ENCODE data around the gene MICU1. TPM values are rescaled to one million over a fixed set of nuclear protein-coding genes. Genes with fewer than 3 reads are reported as not detected.

The MICU1 gene
- total and polyA plus RNA-seq, 12 donors = 34.2 to 54.1 (median 44.3) TPM

DNA sequence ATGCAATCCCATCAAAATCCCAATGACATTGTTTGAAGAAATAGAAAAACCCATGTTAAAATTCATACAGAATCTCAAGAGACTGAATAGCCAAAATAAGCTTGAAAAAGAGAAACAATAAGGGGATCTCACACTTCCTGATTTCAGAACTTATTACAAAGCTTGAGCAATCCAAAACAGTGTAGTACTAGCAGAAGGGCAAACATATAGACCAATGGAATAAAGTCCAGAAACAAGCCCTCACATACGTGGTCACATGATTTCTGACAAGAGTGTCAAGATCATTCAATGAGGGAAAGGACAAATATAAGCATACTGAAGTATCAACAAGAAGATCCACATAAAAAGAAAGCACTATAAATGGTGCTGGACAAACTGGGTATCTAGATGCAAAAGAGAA is 31.9 kb downstream of the MICU1 start:
- no peak for DNase-seq
- H3K9me3 ChIP-seq = peaks cover 0 to 13% (median 0%) of the 10 kb centered on the region in 11 donors
- no peaks in the 10 kb centered on the region for H3K27me3 ChIP-seq
- no peak overlapping the region for H3K4me3 ChIP-seq
- H3K27ac ChIP-seq = peak overlapping the region in 1 of 10 donors; percentile 0
- peaks cover 0 to 10% (median 0%) of the 10 kb centered on the region in 9 donors for H3K4me1 ChIP-seq
- H3K36me3 ChIP-seq = no peaks in the 10 kb centered on the region
- WGBS, 2 donors = 60 to 73% methylated on average over 1 of the region's 1 CpG
- ATAC-seq = no peak
- no peak for TF ChIP-seq CTCF (IDR thresholded peaks at IDR 0.05)
- intact Hi-C loops (cut with DNase I) = no loop called here

DNA sequence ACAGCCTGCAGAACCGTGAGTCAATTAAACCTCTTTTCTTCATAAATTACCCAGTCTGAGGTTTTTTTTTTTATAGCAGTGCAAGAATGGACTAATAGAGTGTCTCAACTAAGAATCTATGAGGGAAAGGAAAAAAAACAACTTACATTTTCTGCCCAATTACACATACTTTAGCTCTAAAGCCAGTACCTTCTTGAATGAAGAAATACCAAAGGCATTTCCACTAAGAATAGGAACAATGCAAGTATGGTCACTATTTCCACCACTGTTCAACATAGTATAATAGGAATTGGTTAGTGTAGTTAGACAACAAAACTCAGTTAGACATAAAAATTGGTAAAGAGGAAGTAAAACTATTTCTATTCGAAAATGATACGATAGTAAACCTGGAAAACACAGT is 37.6 kb downstream of the MICU1 start:
- WGBS, 2 donors = 89 to 95% methylated on average over 3 of the region's 3 CpGs
- intact Hi-C loops (cut with DNase I) = no loop called here
- H3K36me3 ChIP-seq = no peaks in the 10 kb centered on the region
- H3K27me3 ChIP-seq = no peaks in the 10 kb centered on the region
- no peak for ATAC-seq
- TF ChIP-seq CTCF (IDR thresholded peaks at IDR 0.05) = no peak
- no peak overlapping the region for H3K27ac ChIP-seq
- H3K4me3 ChIP-seq = no peak overlapping the region
- no peak for DNase-seq
- peaks cover 0 to 11% (median 0%) of the 10 kb centered on the region in 11 donors for H3K9me3 ChIP-seq
- no peaks in the 10 kb centered on the region for H3K4me1 ChIP-seq

DNA sequence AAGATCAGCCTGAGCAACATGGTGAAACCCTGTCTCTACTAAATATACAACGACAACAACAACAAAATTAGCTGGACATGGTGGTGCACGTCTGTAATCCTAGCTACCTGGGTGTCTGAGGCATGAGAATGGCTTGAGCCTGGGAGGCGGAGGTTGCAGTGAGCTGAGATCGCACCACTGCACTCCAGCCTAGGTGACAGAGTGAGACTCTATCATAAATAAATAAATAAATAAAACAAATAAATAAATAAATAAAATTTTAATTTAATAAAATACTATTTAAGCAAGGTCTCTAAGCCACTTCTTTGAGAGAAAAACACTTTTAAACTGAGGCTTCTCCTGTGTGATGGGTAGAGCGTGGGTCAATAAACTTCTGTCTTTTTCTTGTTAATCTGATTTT is 38.3 kb downstream of the MICU1 start:
- no peak for DNase-seq
- no peak for ATAC-seq
- H3K36me3 ChIP-seq = no peaks in the 10 kb centered on the region
- WGBS, 2 donors = 97 to 98% methylated on average over 5 of the region's 5 CpGs
- H3K27ac ChIP-seq = no peak overlapping the region
- H3K9me3 ChIP-seq = peaks cover 0 to 8% (median 0%) of the 10 kb centered on the region in 11 donors
- no peaks in the 10 kb centered on the region for H3K27me3 ChIP-seq
- no peak overlapping the region for H3K4me3 ChIP-seq
- TF ChIP-seq CTCF (IDR thresholded peaks at IDR 0.05) = no peak
- intact Hi-C loops (cut with DNase I) = no loop called here
- H3K4me1 ChIP-seq = no peaks in the 10 kb centered on the region

DNA sequence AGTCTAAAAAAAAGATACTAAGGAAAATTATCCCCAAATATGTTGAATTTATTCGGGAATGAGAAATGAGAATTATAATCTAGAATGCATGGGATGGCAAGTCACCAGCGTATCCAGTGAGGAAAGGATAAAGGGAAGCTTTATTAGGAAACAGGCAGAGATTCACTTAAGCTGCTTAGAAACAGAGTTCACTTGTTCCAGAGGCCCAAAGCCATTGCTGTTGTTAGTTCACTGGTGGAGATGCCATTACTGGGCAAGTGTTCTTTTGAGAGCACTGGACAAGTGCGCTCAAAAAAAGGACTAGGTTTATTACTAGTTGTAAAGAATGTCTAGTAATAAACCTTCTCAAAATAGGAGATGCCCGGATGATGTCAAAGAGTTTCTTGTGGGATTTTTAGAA is 51.2 kb downstream of the MICU1 start:
- WGBS, 2 donors = 94 to 97% methylated on average over 4 of the region's 4 CpGs

More for the DNA sequence above, 51.2 kb downstream of the MICU1 start:
- DNase-seq (no peak), ATAC-seq (no peak)
- TF ChIP-seq CTCF (IDR thresholded peaks at IDR 0.05) = no peak
- Histone ChIP-seq H3K4me1 (no peaks in the 10 kb centered on the region), H3K27me3 (no peaks in the 10 kb centered on the region), H3K36me3 (no peaks in the 10 kb centered on the region), H3K9me3 (no peaks in the 10 kb centered on the region), H3K4me3 (no peak overlapping the region), H3K27ac (no peak overlapping the region)
- intact Hi-C loops (cut with DNase I) = loop anchor here in 1 of 10 donors (10.0 kb wide), 1 partner anchor 210 kb away; no protein-coding TSS in a partner anchor

All from heart right ventricle (tissue), 16 donors.